SIG-M5 (cell line): ENCODE results near the gene MED15.
"Not testable (repeated sequence)": the region's sequence is repeated elsewhere in the genome, so short reads cannot be mapped to it uniquely, and the experiment has no call there.

ENCODE experiments used
- DNase-seq: peaks from one replicate; lab custom pipeline; 2025; lab: John Stamatoyannopoulos, UW

The MED15 gene

GRCh38 chr22:20604092-20604747 is 96.8 kb downstream of the MED15 start:
- no peak for DNase-seq

- no peak for DNase-seq
Measured at GRCh38 chr22:20604776-20605221, 97.4 kb downstream of the MED15 start.

GRCh38 chr22:20605328-20605727 is 97.9 kb downstream of the MED15 start:
- no peak for DNase-seq

GRCh38 chr22:20606041-20606783 is 98.8 kb downstream of the MED15 start:
- no peak for DNase-seq

GRCh38 chr22:20606784-20607128 is 99.3 kb downstream of the MED15 start:
- DNase-seq: no peak

GRCh38 chr22:20607157-20607907 is 99.9 kb downstream of the MED15 start:
- no peak for DNase-seq

GRCh38 chr22:20610243-20610686 is 102.9 kb downstream of the MED15 start:
- no peak for DNase-seq

GRCh38 chr22:20610757-20611156 is 103.3 kb downstream of the MED15 start:
- no peak for DNase-seq

GRCh38 chr22:20611418-20611817 is 104.0 kb downstream of the MED15 start:
- no peak for DNase-seq

GRCh38 chr22:20613301-20613700 is 105.9 kb downstream of the MED15 start:
- no peak for DNase-seq

- DNase-seq: no peak
Measured at GRCh38 chr22:20615021-20615420, 107.6 kb downstream of the MED15 start.

GRCh38 chr22:20615533-20616450 is 108.4 kb downstream of the MED15 start:
- DNase-seq: no peak

- DNase-seq: no peak
Measured at GRCh38 chr22:20616451-20617043, 109.1 kb downstream of the MED15 start.

GRCh38 chr22:20618488-20618887 is 111.1 kb downstream of the MED15 start:
- DNase-seq: no peak

GRCh38 chr22:20619045-20619892 is 111.9 kb downstream of the MED15 start:
- DNase-seq: no peak

- DNase-seq: not testable (repeated sequence)
Measured at GRCh38 chr22:20619893-20620194, 112.4 kb downstream of the MED15 start.

GRCh38 chr22:20621162-20621561 is 113.8 kb downstream of the MED15 start:
- DNase-seq: no peak

GRCh38 chr22:20622650-20623339 is 115.4 kb downstream of the MED15 start:
- DNase-seq: no peak

- no peak for DNase-seq
Measured at GRCh38 chr22:20624161-20624616, 116.8 kb downstream of the MED15 start.

- no peak for DNase-seq
Measured at GRCh38 chr22:20625270-20625669, 117.9 kb downstream of the MED15 start.
